HL-60/S4 treated with retinoic acid at 250 ng/mL for 4 days and 3 days (cell line): ENCODE data around the gene TMEM18.

Experiments used
- in situ Hi-C: fragments of 300-500 bp; cut with MboI; formaldehyde crosslinking; loops from 2 replicates; pipeline ENCODE4 v1.7.0; 2022; ENCODE audit warnings: low sequenced_read_pairs

Gene TMEM18

GRCh38 chr2:636641-637405, 40.4 kb downstream of the TMEM18 start:
- in situ Hi-C loops = no loop called here

- in situ Hi-C loops = no loop called here
Measured at GRCh38 chr2:635687-636621, 41.3 kb downstream of the TMEM18 start.

- in situ Hi-C loops = no loop called here
Measured at GRCh38 chr2:634636-635388, 42.4 kb downstream of the TMEM18 start.

GRCh38 chr2:634041-634440, 43.2 kb downstream of the TMEM18 start:
- in situ Hi-C loops = no loop called here

- in situ Hi-C loops = no loop called here
Measured at GRCh38 chr2:633371-633770, 43.8 kb downstream of the TMEM18 start.

- in situ Hi-C loops = no loop called here
Measured at GRCh38 chr2:632471-632870, 44.7 kb downstream of the TMEM18 start.

GRCh38 chr2:631741-632140, 45.5 kb downstream of the TMEM18 start:
- in situ Hi-C loops = no loop called here

- in situ Hi-C loops = no loop called here
Measured at GRCh38 chr2:630451-631320, 46.5 kb downstream of the TMEM18 start.

- in situ Hi-C loops = no loop called here
Measured at GRCh38 chr2:629961-630360, 47.2 kb downstream of the TMEM18 start.

- in situ Hi-C loops = no loop called here
Measured at GRCh38 chr2:628651-629050, 48.6 kb downstream of the TMEM18 start.

- in situ Hi-C loops = no loop called here
Measured at GRCh38 chr2:627926-628560, 49.2 kb downstream of the TMEM18 start.

- in situ Hi-C loops = no loop called here
Measured at GRCh38 chr2:627340-627709, 49.9 kb downstream of the TMEM18 start.

- in situ Hi-C loops = no loop called here
Measured at GRCh38 chr2:626491-627339, 50.5 kb downstream of the TMEM18 start.

GRCh38 chr2:625415-626333, 51.5 kb downstream of the TMEM18 start:
- in situ Hi-C loops = no loop called here

GRCh38 chr2:624551-625347, 52.5 kb downstream of the TMEM18 start:
- in situ Hi-C loops = no loop called here

- in situ Hi-C loops = no loop called here
Measured at GRCh38 chr2:624096-624495, 53.1 kb downstream of the TMEM18 start.
